GM18507 (cell line): Measurements from ENCODE around the gene CASP7.

Experiments used
- DNase-seq: peaks from one replicate; pipeline ENCODE4 v3.0.0; 2011; ENCODE audit warnings: low read depth; ENCODE audit not compliant: insufficient read length; ENCODE audit errors: extremely low spot score
- FAIRE-seq: peaks from 2 replicates; lab custom pipeline; 2011; peaks lifted over from hg19 to GRCh38; lab: Jason Lieb, UNC

CASP7 gene

GRCh38 chr10:113708640-113709039, 28.9 kb downstream of the CASP7 start:
- no peak for FAIRE-seq

GRCh38 chr10:113709221-113709838, 29.6 kb downstream of the CASP7 start:
- FAIRE-seq (no peak), DNase-seq (no peak)

More at GRCh38 chr10:113708640-113709039, 28.9 kb downstream of the CASP7 start:
- DNase-seq = no peak

GRCh38 chr10:113711142-113711541, 31.4 kb downstream of the CASP7 start:
- FAIRE-seq (no peak), DNase-seq (no peak)

- no peak for DNase-seq
- FAIRE-seq = no peak
Measured at GRCh38 chr10:113712024-113712423, 32.3 kb downstream of the CASP7 start.

- FAIRE-seq (no peak), DNase-seq (no peak)
Measured at GRCh38 chr10:113712755-113713639, 33.3 kb downstream of the CASP7 start.

GRCh38 chr10:113713640-113713982, 33.9 kb downstream of the CASP7 start:
- DNase-seq = no peak
- FAIRE-seq = no peak

GRCh38 chr10:113716109-113716910, 36.6 kb downstream of the CASP7 start:
- DNase-seq (no peak), FAIRE-seq (no peak)

- no peak for FAIRE-seq
- no peak for DNase-seq
Measured at GRCh38 chr10:113718969-113719822, 39.5 kb downstream of the CASP7 start.

- no peak for FAIRE-seq
- DNase-seq = no peak
Measured at GRCh38 chr10:113720386-113720785, 40.7 kb downstream of the CASP7 start.

- no peak for DNase-seq
- FAIRE-seq = no peak
Measured at GRCh38 chr10:113732160-113732881, 52.6 kb downstream of the CASP7 start.

- FAIRE-seq (no peak), DNase-seq (no peak)
Measured at GRCh38 chr10:113732966-113733365, 53.3 kb downstream of the CASP7 start.

- no peak for FAIRE-seq
- no peak for DNase-seq
Measured at GRCh38 chr10:113733635-113734034, 53.9 kb downstream of the CASP7 start.

- FAIRE-seq (no peak), DNase-seq (no peak)
Measured at GRCh38 chr10:113735913-113736312, 56.2 kb downstream of the CASP7 start.

GRCh38 chr10:113736576-113736975, 56.9 kb downstream of the CASP7 start:
- FAIRE-seq = no peak
- no peak for DNase-seq

GRCh38 chr10:113739031-113739430, 59.3 kb downstream of the CASP7 start:
- DNase-seq (no peak), FAIRE-seq (no peak)

GRCh38 chr10:113739577-113739976, 59.9 kb downstream of the CASP7 start:
- no peak for FAIRE-seq
- no peak for DNase-seq

GRCh38 chr10:113740850-113741249, 61.1 kb downstream of the CASP7 start:
- DNase-seq (no peak), FAIRE-seq (no peak)

GRCh38 chr10:113742466-113742865, 62.8 kb downstream of the CASP7 start:
- DNase-seq = no peak
- FAIRE-seq = no peak

- FAIRE-seq = no peak
- no peak for DNase-seq
Measured at GRCh38 chr10:113743594-113743993, 63.9 kb downstream of the CASP7 start.
